ENCODE results near the gene IGFBP7.

DNA sequence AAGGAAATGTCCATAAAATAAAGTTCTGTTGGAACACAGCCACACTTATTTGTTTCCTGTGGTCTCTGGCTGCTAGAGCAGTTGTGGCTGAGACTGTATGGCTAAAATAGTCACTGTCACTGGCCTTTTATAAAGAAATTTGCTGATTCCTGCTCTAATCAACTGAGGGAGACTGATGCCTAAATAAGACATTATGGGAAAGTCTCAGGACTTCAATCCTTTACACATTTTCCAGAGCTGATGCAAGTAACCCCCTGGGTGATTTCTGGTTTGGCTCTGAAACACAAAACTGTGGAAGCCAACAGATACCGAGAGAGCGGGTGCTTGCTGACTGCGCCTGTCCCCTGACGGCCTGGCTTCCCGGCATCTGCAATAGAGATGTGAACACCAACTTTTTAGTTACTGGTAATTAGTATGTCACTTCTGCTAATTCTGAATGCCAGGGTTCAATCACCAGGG is 67.4 kb downstream of the IGFBP7 start:
- TF ChIP-seq POLR2A (IDR thresholded peaks at IDR 0.05; ENCODE audit: low read length) (no peak), GATA1 (IDR thresholded peaks at IDR 0.05; ENCODE audit: low read depth, low read length) (no peak)

Measured in erythroblast (primary cell).